Ramos (cell line): Measurements from ENCODE around the gene TAF11.
"Not testable (repeated sequence)": the region's sequence is repeated elsewhere in the genome, so short reads cannot be mapped to it uniquely, and the experiment has no call there.

Experiments used
- in situ Hi-C: fragments of 300-500 bp; cut with MboI; formaldehyde crosslinking; loops from one replicate; pipeline ENCODE4 v1.14.3; 2022; ENCODE audit warnings: low sequenced_read_pairs; ENCODE audit not compliant: unreplicated experiment

TAF11 gene

DNA sequence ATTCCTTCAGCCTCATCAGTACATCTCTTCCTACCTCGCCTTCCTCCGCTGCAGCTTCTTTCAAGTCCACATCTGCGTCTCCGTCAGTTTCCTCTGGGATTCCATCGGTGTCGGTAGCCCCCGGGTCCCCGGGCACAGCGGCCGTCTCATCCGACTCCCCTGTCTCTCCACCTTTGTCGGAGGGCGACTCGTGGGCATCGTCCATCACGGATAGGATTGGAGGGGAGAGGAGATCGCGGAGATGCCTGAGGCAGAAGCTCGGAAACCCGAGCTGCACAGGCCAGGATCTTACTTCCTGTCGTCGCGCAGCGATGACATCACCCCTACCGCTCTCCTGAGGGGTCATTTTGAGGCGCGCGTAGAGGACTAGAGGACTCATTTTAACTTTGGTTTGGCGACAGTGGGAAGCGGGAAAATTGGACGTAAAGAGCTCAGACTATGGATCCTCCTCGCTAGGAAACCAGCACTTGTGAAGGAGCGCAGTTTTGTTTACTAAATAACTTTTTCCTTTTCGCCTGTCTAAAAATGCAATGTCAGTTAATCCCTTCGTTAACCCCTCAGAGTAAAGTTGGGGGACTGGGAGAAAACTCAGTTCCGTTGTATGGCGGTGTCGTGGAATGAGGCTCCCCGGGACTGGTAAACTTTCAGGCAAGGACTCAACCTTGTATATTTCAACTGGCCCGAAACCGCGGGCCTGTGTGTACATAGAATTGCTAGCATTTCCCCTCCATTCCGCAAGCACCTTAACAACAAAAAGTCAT is at the start of gene TAF11:
TAF11 (minus strand) TSS at position 290 of the 761 bp plus-strand sequence; CDS start at position 205, 85 bp downstream.
- in situ Hi-C loops = no loop called here

DNA sequence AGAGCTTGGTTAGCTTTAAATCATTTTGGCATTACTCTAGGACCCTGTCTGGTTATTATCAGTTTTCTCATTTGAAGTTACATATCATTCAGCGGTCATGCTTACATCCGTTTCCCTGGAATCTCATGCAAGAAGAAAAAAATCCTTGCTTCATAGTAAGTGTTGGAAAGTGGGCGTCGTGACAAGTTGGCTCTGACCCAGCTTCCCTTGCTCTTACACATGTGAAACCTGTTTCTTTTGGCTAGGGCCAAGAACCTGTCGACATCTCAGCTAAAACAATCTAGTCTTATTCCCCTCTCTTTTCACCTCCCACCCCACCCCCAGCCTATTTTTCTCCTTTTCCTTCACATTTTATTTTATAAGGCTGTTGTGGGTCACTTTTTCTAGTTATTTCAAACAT is 46.7 kb upstream of the TAF11 start:
- in situ Hi-C loops = no loop called here

- in situ Hi-C loops = not testable (repeated sequence)
Measured at GRCh38 chr6:34932202-34932601, 44.4 kb upstream of the TAF11 start.

- in situ Hi-C loops = no loop called here
Measured at GRCh38 chr6:34930221-34930620, 42.4 kb upstream of the TAF11 start.

DNA sequence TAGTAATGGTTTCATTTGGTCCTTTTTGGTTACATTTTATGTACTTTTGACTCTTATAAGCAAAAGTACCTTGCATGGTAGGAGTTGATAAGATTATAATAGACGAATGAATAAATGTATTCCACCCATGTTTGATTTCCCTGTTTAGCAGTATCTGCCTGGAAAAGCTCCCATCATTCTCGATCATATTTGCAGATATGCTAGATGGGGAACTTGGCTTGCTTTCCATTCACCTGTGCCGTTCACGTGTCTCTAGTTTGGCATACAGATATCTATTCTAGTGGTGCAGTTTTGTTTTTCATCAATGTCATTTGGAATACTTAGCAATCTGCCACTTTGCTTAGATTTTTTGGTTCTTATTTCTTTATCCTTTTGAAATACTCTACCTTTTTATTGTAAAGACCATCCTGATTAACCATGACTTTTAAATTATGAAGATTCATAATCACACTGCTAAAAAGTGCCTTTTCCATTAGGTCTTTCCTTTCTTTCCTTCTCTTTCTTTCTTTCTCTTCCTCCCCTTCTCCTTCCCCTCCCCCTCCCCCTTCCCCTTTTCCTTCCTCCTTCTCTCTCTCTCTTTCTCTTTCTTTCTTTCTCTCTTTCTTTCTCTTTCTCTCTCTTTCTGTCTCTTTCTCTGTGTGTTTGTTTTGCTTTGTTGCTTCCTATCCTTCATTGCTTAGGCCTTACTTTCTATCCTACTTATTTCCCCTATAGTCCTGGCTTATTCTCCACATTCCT is 41.6 kb upstream of the TAF11 start:
- in situ Hi-C loops = no loop called here

DNA sequence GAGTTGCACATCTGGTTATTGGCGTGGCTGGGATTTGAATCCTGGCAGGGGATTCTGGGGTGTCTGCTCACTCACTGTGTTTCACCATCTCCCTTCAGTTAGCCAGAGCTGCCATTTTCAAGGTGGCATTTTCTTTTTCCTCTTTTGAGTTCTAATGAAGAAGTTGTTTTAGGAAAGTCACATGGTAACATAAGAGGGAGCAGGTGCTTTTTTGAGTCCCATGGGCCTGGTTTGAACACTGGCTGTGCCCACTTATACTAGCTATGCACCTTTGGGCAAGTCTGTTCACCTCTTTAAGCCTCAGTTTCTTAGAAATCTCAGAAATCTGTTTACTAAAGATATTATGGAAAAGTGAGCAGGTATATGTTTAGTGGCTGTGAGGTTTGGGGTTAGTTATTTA is 40.9 kb upstream of the TAF11 start:
- in situ Hi-C loops = no loop called here

GRCh38 chr6:34928220-34928619 is 40.4 kb upstream of the TAF11 start:
- in situ Hi-C loops = no loop called here

DNA sequence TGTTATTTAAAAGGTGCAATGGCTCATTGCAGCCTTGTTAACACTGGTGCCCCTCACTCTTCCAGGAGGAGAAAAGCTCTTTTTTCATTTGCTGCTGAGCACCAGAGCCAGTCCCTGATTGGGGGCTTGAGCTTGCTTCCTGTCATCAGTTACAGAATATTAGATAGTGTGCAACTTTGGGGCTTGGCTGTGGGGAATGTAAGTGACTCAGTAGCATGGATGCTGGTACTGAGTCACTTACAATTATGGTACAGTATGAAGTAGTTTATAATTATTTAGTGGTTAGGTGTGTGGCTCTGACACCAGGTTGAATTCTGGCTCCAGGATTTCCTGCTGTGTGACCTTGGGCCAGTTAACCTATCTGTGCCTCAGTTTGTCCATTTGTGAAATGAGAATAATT is 38.8 kb upstream of the TAF11 start:
- in situ Hi-C loops = no loop called here

- in situ Hi-C loops = no loop called here
Measured at GRCh38 chr6:34924831-34925625, 37.2 kb upstream of the TAF11 start.

- in situ Hi-C loops = no loop called here
Measured at GRCh38 chr6:34922177-34922663, 34.4 kb upstream of the TAF11 start.

- in situ Hi-C loops = no loop called here
Measured at GRCh38 chr6:34920097-34920496, 32.3 kb upstream of the TAF11 start.

DNA sequence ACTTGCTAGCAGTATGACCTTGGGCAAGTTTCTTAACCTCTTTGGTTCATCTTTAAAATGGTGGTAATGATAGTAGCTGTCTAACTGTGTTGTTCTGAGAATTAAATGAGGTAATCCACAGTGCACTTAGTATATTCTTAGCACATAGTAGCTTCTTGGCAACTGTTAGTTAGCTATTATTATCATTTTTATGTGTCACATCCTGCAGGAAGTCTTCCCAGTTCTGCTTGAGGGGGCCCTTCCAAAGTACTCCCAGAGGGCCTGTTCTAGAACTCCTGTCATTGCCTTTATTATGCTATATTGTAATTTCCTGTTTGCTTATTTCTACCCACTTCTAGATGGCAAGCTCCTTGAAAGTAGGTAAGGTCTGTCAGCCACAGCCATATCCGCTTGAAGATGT is 31.8 kb upstream of the TAF11 start:
- in situ Hi-C loops = no loop called here

DNA sequence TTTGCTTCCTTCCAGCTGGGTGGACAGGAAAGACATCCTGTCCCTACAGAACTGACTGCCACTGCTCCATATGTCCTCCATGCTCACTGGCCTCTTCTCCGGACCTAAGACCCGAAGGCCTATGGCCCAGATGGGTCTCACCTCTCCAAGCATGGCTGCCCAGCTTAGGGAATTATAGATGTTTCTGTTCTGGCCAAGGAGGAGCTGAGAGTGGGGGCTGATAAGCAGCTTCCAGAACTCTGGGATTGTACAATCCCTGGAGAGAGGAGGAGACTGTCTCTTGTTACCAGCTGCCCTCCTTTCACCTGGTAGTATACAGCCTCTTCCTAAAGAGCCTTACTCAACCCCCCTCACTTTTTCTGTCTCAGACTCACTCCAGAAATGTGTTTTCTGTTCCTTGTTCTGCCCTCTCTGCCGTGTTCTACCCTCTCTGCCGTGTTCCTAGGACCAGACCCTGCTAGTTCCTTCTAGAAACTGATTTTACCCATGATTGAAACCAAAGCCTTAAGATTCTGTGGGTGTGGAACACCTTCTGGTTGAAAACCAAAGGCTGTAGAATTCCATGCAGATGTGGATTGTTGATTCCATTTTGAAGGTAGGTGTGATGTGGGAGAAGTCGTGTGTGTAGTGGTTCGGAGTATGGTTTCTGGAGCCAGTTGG is 29.9 kb upstream of the TAF11 start:
- in situ Hi-C loops = no loop called here

DNA sequence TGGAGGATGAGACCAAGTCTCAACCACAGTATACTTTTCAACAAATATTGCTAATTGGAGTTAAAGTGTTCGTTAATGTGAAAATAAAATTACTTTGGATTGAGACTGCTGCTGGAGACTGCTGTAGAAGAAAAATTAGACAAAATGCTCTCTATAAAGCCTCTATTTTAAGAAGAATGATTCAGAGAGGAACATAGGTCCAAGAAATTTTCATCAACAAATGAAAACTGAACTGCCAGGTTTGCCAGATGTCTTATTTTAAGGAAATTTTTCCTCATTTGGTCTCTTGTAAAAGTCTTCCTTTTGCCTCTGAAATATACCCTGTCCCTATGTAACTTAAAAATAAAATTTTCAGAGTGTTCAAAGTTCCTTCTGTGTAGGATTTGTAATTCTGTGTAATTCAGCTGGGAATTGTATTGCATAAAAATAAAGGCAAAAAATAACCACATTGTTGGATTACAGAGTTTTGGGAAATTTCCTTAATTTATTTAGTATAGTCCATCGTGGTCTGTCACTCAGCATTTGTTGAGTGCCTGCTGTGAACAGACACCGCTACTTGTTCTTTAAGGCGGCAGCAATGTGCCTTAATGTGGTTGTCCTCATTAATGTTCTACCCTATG is 28.6 kb upstream of the TAF11 start:
- in situ Hi-C loops = no loop called here

GRCh38 chr6:34914358-34914757 is 26.5 kb upstream of the TAF11 start:
- in situ Hi-C loops = no loop called here

- in situ Hi-C loops = no loop called here
Measured at GRCh38 chr6:34912715-34913464, 25.0 kb upstream of the TAF11 start.

GRCh38 chr6:34911822-34912221 is 24.0 kb upstream of the TAF11 start:
- in situ Hi-C loops = no loop called here

DNA sequence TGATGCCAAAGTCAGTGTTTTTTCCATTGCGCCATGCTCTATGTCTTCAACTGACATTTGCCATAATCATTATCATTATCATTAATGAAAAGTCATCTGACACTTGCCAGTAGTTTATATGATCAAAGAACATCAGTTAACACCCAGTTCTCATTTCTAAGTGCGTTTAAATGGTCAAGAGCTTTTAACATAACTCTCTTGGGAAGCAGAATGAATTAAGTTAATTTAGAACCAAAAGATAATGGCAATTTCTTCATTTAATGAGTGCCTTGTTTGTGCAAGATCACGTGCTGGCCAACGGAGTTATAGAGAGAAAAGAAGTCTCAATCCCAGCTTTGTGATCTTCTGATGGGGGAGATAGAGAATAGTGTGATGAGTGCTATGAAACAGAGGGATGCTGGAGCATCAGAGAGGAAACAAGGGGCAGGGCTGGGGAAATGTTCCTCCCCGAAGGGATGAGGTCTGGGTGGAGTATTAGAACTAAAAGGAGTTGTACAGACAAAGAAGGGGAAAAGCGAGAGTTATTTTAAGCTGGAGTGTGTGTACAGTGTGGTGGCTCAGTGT is 21.6 kb upstream of the TAF11 start:
- in situ Hi-C loops = no loop called here

DNA sequence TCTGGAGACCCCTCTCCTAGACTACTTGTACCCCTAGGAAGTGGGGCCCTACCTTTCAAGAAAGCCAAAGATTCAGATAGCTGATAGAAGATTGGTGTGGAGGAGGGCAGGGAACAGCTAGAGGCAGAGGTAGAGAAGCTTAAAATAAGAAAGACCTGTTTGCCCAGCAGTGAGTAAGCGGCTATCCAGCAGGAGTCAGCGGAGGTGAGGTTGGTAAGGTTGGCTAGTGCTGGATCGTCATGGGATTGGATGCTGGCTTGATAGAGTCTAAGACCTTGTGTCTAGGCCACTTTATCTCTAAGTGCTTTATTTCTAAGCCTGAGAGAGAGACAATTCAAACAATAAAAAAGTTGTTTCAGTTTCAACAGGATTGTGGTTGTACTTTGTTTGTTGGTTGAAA is 20.4 kb upstream of the TAF11 start:
- in situ Hi-C loops = no loop called here
